HG03066 (cell line): Measurements from ENCODE around the gene TMEM175.
A peak's percentile ranks its signal among the peaks of the same experiment; 100 is the strongest.
"Not testable (repeated sequence)": the region's sequence is repeated elsewhere in the genome, so short reads cannot be mapped to it uniquely, and the experiment has no call there.

Source experiments
- ATAC-seq: cut with Tn5 transposase; IDR thresholded peaks from one replicate; pipeline ENCODE4 v1.9.1; 2021; ENCODE audit warnings: low read depth; ENCODE audit not compliant: unreplicated experiment

Gene TMEM175

DNA sequence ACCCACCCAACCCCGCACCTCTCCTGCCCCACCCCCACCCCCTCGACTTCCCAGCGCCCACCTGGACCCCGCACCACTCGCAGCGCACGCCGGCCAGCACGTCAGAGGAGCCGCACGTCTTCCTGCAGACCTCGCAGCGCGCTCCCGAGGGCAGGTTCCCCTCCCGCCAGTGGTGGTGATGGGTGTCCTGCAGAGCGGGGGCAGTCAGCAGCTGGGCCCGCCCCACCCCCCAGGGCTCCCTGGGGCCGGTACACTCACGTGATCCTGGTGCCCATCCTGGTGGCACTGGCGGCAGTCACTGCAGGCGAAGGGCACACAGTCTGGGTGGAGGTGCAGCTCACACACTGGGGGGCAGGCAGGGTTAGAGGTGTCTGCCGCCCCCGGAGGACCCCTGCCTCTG lies 36.0 kb downstream of the TMEM175 start:
- ATAC-seq: no peak

DNA sequence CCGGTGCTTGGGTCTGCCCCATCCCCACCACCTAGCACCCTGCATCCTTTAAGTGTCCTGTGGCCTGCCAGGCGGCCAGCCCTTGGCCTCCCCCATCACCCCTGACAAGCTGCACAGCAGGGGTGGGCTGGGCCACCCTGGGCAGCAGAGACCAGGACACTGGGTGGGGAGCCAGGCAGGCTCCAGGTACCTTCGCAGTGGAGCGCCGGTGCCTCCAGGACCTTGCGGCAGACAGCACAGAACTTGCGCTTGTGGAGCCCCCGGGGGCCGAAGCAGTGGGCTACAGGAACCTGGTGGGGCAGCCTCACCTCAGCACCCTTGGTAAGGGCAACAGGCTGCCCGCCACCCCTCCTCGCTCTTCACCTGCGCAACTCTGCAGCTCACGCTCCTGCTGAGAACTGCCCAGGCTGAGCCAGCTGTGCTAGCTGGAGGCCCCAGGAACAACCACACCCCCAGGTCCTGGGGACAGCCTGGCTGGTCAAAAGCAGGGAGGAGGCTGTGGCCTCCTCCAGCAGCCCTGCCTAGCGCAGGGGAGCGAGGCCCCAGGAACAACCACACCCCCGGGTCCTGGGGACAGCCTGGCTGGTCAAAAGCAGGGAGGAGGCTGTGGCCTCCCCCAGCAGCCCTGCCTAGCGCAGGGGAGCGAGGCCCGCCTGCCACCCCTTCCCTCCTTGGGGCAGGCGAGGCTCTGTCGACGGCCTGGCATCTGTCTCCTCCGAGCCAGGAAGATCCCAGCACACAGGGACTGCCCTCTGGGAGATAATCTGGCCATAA lies 36.5 kb downstream of the TMEM175 start:
- no peak for ATAC-seq

DNA sequence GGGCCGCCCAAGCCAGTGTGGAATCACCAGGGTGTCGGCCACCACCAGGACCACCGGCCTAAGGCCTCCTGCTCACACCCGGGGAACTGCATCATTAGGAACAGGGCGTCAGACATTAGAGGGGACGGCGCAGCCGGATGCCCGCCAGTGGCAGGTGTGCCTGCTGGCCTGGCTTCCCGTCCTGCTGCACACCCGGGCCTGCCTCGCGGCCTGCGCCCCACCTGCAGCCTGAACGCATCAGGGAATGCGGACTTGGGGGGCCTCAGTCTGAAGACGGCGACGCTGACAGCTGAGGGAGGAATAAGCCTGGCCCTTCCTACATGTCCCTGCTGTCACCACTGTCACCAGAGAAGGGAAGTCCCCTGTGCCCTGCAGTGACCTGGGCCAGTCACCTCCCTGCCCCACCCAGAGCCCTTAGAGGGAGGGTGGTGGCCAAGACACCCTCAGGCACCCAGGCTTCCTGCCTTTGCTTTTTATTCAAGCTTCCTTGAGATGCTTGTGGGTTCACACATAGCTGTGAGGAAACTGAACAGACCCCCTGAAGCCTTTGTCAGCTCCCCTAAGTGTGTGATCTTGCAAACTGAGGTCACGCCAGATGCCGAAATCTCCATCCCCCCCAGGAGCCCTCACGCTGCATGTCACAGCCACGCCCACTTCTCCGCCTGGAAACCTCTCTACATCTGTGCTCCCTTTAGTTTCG lies 37.9 kb downstream of the TMEM175 start:
- no peak for ATAC-seq

DNA sequence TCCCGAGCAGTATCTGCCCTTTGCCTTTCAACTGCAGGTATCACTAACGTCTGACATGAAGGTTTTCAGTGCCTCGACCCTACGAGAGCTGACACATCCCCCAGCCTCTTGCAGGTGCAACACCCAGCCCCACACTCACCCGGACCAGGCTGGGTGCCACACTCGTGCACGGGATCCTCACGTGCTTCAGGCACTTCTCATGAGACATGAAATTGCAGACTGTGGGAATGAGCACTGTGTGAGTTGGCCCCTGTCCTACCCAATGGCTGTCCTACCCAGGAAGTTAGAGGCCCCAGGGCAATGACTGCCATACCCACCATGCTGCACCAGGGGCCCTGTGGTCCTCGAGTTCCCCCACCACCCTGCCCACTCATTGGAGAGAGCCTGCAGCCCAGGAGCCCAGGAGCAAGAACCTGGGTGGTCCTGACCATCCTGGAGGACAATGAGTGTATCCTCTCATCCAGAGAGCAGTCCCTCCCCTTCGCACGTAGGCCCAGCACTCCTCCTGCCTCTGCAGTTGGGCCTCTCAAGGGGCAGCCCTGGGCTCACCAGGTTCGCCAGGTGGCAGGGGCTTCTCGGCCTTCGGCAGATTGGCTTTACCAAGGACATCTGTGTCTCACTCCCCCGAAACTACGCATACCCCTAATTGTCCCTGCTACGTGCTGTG lies 38.7 kb downstream of the TMEM175 start:
- ATAC-seq: no peak

DNA sequence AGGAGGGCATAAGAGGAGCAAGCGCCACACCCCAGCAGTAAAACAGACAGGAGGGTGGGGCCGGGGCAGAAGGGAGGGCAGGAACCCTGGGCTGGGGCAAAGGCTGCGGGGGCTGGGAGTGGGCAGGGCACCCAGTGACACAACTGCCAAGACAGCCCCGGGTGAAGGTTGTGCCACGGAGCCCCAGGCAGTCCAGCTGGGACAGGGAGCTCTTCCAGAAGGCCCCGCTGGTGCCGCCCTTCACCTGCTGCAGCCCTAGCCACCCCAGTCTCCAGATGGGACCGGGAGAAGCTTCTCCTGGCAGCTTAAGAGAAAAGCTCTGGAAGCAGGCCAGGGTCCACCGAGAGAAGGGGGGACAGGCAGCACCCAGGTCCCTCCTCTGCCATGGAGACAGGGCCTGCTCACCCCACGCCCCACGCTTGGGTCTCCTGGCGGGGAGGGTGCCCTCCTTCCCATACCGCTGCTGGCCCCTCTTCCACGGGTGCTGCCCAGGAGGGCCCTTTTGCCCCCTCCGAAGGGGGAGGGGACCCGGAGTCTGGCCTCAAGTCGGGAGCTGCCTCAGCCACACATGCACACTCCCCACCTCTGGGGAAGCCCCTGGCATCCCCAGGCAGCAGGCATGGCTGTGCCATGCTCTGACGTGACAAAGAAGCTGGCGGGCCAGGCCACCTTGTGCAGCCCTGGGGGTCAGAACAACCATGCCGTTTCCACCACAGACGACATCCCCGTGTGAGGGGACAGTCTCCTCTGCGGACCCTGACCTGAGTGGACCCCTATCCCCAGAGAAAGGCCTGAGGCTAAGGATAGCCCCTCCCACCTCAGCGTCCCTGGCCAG lies 39.6 kb downstream of the TMEM175 start:
- no peak for ATAC-seq

DNA sequence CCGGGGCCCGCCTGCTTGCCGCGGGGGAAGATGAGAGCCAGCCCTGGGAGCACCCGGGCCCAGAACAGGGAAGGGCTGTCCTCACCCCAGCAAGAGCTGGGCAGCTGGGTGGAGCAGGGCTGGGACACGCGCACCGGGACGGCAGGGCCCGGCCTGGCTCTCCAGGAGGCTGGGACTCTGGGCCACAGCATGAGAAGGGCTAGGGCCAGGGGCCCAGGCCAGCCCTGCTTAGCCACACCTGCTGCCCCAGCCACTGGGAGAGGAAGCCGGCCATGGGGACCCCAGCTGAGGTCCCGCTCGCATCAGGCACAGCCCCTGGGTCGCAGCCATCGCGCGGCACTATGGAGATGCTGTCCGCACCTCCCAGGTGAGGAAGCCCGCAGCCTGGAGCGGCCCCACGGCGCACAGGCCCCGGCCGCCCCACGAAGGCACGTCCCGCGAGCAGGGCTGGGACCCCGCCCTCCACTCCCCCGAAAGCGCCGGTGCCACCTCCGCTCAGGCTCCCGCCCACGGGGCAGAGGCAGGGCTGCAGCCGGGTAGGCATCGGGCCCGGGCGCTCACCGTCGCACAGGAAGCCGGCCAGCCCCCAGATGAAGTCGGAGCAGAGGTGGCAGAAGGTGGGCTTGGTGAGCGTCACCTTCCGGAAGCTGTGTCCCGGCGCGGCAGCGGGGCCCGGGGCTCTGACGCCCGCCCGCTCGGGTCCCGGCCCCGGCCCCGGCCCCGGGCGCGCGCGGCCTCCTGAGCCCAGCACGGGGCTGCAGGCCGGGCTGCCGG lies 40.6 kb downstream of the TMEM175 start:
- peak; percentile 42 for ATAC-seq

- peak; percentile 67 for ATAC-seq
These were observed 41.5 kb downstream of the TMEM175 start, which contains the start of gene DGKQ for GRCh38 chr4:973431-974397. Gene DGKQ, minus strand, starts transcription at chr4:973569. Its CDS starts 87 bp downstream, at chr4:973482.

GRCh38 chr4:974668-975067 lies 42.4 kb downstream of the TMEM175 start:
- no peak for ATAC-seq

- ATAC-seq: not testable (repeated sequence)
These were observed 43.8 kb downstream of the TMEM175 start for GRCh38 chr4:976016-976415.

DNA sequence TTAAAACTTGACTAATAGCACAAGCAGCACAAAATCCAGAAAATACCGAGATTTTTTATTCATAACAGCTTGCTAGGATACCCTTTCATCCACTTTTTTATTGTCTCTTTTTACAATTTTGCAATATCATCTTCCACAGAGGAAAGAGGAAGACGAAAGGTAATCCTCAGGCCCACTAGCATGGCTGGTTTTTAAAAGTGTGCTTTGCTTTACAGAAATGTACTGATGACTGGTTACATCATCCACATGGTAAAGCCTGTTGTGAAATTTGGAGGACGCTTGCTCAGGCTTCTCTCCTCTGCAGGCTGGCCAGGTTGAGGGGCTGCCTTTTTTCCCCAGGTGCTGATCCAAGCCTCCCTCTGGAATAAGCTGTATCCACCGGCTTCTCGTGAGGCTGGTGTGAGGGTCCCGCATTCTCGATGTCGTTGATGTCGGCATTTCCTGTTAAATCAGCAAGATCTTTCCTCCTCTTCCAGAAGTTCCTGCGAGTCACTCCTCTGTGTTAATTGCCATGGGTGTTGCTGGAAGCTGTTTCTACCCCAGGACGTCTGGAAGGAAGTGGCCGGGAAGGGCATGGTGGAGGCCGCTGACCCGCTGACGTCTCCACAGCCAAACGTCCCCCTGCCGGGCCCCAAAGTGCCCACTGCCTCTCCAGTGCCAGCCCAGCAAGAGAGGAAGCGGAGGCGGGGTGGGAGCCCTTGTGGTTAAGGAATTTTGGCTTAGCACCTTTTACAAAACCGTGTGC lies 46.9 kb downstream of the TMEM175 start:
- no peak for ATAC-seq

- no peak for ATAC-seq
These were observed 50.0 kb downstream of the TMEM175 start for GRCh38 chr4:982291-982690.

GRCh38 chr4:982814-983213 lies 50.6 kb downstream of the TMEM175 start:
- no peak for ATAC-seq

GRCh38 chr4:984336-985054 lies 52.2 kb downstream of the TMEM175 start:
- no peak for ATAC-seq

DNA sequence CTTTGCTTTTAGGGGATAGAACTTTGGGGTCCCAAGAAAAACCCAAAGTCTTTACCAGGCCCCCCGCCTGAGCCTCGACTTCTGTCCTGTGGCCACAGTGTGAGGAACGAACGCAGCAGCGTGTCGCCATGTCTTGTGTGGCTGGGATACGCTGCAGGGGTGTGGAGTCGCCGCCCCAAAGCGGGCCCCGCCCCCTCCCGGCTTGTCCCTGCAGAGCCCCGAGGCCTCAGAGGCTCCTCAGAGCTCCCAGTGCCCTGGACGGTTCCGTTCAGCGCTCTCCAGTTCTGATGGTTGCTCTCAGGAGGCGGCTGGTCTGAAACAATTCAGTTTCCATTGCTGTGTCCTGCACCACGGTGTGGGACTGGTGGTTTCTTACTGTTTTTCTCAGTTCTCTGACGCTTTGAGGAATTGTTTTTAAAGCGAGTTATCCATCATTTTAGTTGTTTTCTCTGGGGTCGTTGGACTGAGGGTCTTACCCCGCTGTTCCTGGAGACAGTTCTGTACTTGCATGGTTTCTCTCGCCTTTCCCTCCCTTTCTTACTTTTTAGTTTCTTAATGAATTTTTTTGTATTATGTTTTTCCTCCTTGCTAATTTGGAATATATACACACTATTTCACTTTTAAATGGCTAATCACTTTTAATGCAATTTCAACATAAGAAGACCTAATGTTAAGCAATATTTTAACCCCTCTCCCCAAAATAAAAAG lies 53.0 kb downstream of the TMEM175 start:
- ATAC-seq: no peak

- ATAC-seq: peak; percentile 16
These were observed 54.2 kb downstream of the TMEM175 start for GRCh38 chr4:986428-986878.

- ATAC-seq: peak; percentile 84
These were observed 54.8 kb downstream of the TMEM175 start, which contains the start of gene IDUA for GRCh38 chr4:986879-987623. Gene IDUA, plus strand, starts transcription at chr4:987044. Its CDS starts 41 bp downstream, at chr4:987085.
